Mesodermal cell (in vitro differentiated cells): ENCODE results near the gene ATP11A.
A peak's percentile ranks its signal among the peaks of the same experiment; 100 is the strongest.

ENCODE experiments used
- H3K27ac ChIP-seq: 2 replicates; pipeline ENCODE4 v1.7.0; 2013; ENCODE audit warnings: mild to moderate bottlenecking, low read depth, low read length, moderate library complexity; ENCODE audit not compliant: severe bottlenecking
- H3K36me3 ChIP-seq: 2 replicates; pipeline ENCODE4 v1.7.1; 2013; ENCODE audit warnings: mild to moderate bottlenecking, low read length, moderate library complexity; ENCODE audit not compliant: control insufficient read depth, insufficient read depth
- H3K4me1 ChIP-seq: one replicate; pipeline ENCODE4 v1.7.1; 2013; ENCODE audit warnings: mild to moderate bottlenecking, low read length; ENCODE audit not compliant: insufficient read depth, control insufficient read depth, poor library complexity, severe bottlenecking
- H3K4me3 ChIP-seq: 2 replicates; pipeline ENCODE4 v1.7.0; 2013; ENCODE audit warnings: low read length, control low read depth, mild to moderate bottlenecking; ENCODE audit not compliant: insufficient read depth, poor library complexity, severe bottlenecking; ENCODE audit errors: extremely low read depth
- H3K9me3 ChIP-seq: 2 replicates; pipeline ENCODE4 v1.7.1; 2013; ENCODE audit warnings: mild to moderate bottlenecking, low read length, moderate library complexity; ENCODE audit not compliant: control insufficient read depth
- WGBS, 2 experiments: methylation state at CpG; one replicate each; pipeline ENCODE4 v1.1.5; 2013; ENCODE audit warnings: missing lambda C conversion rate in 2 of 2; ENCODE audit not compliant: insufficient coverage in 2 of 2; 5-methylcytosine and 5-hydroxymethylcytosine counted together

The ATP11A gene

DNA sequence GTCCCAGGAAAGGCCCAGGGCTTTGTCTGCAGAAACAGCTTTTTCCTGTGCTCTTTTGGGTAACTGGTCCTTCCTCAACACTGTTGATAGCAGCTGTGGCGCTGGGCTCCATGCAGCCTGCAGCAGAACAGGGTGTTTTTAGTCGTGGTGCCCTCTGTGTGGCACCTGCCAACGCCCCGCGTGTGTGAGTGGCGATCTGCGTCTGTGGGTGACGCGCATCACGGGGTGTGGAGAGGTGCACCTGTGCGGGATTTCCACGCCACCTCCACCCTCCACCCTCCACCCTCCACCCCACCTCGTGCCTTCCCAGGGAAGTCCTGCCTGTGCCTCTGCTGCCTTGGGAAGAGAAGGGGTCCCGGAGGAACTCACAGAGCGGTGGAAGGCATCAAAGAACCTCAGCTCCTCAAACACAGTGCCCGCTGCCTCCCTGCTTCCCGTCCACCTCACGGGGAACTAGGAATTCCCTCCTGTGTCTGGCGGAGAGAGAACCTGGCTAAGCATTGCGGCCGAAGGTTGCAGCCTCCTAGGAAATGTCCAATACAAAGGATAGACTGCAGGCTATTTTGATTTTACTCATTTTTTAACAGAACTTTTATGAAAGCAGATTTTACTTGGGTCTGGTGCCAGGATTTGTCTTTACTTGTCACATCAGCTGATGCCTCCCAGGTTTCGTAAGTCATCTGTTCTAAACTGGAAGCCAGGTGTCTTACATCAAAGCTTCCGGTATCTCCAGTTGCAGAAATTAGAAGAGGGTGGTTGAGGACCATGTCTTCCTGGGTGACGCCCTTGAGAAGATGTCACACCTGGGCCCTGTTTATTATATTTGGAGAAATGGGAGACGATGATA is 84.0 kb downstream of the ATP11A start:
- Histone ChIP-seq H3K4me3 (no peak overlapping the region), H3K4me1 (peaks cover 26% of the 10 kb centered on the region), H3K27ac (no peak overlapping the region), H3K36me3 (peaks cover 8% of the 10 kb centered on the region), H3K9me3 (no peaks in the 10 kb centered on the region)
- 88 to 90% methylated on average over 5 to 13 of the region's 25 CpGs for WGBS, 2 experiments

DNA sequence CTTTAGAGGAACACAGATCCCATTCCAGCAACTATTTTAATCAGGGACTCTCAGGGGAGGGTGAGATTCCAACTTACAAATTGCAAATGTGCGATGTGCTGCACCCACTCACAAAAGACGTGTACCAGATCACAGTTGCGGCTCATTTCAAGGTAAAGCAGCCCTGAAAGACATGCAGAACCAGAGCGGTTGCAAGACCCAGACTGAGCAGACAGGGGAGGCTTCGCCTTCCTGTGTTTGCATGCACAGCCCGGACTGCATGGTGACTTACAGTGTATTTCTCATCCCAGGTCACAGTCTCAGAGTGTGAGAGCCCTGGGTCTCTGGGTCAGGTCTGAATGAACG is 84.6 kb downstream of the ATP11A start:
- Histone ChIP-seq H3K9me3 (no peaks in the 10 kb centered on the region), H3K4me1 (peaks cover 21% of the 10 kb centered on the region), H3K4me3 (no peak overlapping the region), H3K27ac (no peak overlapping the region), H3K36me3 (peaks cover 8% of the 10 kb centered on the region)
- 92 to 95% methylated on average over 6 to 7 of the region's 7 CpGs for WGBS, 2 experiments

DNA sequence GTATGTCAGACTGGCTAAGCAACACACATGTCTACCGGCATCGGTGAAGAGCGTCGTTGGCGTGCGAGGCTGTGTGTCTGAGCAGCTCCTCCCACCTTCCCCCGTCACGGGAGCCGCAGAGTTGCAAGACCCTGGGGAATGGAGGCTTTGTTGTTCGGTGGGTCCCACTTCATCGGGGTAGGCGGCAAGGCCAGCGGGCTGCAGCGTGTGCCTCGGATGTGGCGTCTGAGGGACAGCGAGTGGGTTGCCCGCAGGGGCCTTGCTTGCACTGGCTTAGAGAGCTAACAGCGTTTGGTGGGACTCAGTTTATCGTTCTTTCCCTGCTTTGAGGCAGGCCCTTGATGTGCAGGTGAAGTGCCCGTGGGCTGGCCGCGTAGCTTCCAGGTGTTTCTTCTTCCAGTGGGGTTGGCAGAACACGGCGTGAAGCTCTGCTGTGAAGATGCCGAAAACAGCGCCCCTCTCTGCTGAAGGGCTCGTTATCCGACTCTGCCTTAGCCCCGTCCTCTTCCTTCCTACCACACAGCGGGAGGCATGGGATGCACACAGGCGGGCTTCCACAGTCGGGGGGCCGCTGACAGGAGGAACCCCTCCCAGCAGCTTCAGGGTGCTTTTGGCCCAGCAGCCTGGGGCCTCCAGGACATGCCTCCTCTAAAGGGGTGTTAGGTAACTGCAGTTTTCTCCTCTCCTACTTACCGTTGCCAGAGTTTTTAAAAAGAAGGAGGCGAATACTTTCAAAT is 85.2 kb downstream of the ATP11A start:
- Histone ChIP-seq H3K27ac (no peak overlapping the region), H3K36me3 (peaks cover 6% of the 10 kb centered on the region), H3K4me3 (no peak overlapping the region), H3K4me1 (peaks cover 23% of the 10 kb centered on the region), H3K9me3 (no peaks in the 10 kb centered on the region)
- 92% methylated on average over 30 to 31 of the region's 36 CpGs for WGBS, 2 experiments

GRCh38 chr13:112775791-112776279 is 86.0 kb downstream of the ATP11A start:
- Histone ChIP-seq H3K4me1 (peaks cover 23% of the 10 kb centered on the region), H3K36me3 (peaks cover 3% of the 10 kb centered on the region), H3K4me3 (no peak overlapping the region), H3K27ac (peak overlapping the region; percentile 5), H3K9me3 (no peaks in the 10 kb centered on the region)
- WGBS, 2 experiments = 83% methylated on average over 24 of the region's 25 CpGs

- Histone ChIP-seq H3K9me3 (no peaks in the 10 kb centered on the region), H3K36me3 (peaks cover 3% of the 10 kb centered on the region), H3K4me3 (no peak overlapping the region), H3K4me1 (peaks cover 26% of the 10 kb centered on the region), H3K27ac (no peak overlapping the region)
- WGBS, 2 experiments = 93 to 97% methylated on average over 4 of the region's 9 CpGs
Measured at GRCh38 chr13:112776354-112776753, 86.5 kb downstream of the ATP11A start.

- WGBS, 2 experiments = 95% methylated on average over 10 to 11 of the region's 11 CpGs
- peaks cover 29% of the 10 kb centered on the region for H3K4me1 ChIP-seq
- peaks cover 3% of the 10 kb centered on the region for H3K36me3 ChIP-seq
- no peaks in the 10 kb centered on the region for H3K9me3 ChIP-seq
- H3K27ac ChIP-seq = no peak overlapping the region
- H3K4me3 ChIP-seq = no peak overlapping the region
Measured at GRCh38 chr13:112776971-112777370, 87.1 kb downstream of the ATP11A start.

DNA sequence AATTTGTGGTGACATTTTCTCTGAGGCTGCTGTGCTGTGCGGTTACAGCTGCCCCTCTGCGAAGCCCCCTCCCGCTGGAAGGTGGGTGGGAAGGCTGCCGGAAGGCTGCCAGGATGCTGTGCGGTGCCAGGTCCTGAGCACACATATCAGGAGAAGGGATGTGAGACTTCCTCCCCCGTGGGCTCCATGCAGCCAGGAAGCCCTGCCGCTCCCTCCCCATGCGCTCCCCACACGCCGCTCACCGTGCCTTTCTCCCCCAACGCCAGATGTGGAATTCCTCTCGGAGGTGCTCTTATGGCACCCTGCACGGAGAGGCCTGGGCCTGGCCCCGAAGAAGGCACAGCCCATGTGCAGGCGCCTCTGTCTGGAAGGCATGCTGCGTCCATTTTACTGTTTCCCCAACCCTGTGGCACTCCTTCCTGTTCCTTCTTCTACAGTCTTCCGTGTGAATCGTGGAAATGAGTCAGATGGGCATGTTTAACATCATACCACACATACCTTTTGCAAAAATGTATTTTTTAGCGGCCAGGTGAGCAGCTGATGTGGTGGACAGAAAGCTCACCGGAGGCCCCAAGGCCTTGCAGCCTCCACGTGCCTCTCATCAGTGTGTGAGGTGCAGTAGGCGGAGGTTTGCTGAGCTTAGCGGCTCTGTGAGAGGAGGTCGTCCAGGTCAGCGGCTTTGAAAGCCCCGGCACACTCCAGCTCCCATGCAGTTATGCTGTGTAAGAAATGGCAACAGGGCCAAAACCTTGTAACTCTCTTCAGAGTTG is 88.0 kb downstream of the ATP11A start:
- peaks cover 3% of the 10 kb centered on the region for H3K36me3 ChIP-seq
- 92 to 96% methylated on average over 24 to 26 of the region's 27 CpGs for WGBS, 2 experiments
- H3K4me3 ChIP-seq = no peak overlapping the region
- peaks cover 33% of the 10 kb centered on the region for H3K4me1 ChIP-seq
- H3K27ac ChIP-seq = no peak overlapping the region
- no peaks in the 10 kb centered on the region for H3K9me3 ChIP-seq

- H3K4me1 ChIP-seq = peaks cover 33% of the 10 kb centered on the region
- H3K27ac ChIP-seq = peak overlapping the region; percentile 59
- no peak overlapping the region for H3K4me3 ChIP-seq
- H3K9me3 ChIP-seq = no peaks in the 10 kb centered on the region
- 80 to 82% methylated on average over 22 of the region's 23 CpGs for WGBS, 2 experiments
- H3K36me3 ChIP-seq = peaks cover 7% of the 10 kb centered on the region
Measured at GRCh38 chr13:112779856-112780604, 90.2 kb downstream of the ATP11A start.

DNA sequence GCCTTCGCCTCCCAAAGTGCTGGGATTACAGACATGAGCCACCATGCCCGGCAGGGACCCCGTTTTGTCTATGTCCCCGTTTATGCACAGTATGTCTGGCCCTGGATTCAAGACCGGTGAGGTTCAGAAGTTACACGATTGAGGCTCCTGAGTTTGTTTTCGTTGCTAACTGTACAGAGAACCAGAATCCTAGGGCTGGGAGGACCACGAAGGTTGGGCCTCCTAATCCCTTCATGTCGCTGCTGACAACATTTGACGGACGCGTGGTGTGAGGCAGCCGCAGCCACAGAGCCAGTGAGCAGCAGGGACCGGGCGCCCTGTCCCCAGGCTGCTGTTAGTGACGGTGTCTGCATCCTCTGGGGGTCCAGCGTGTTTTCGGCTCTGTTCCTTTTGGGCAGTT is 91.4 kb downstream of the ATP11A start:
- Histone ChIP-seq H3K4me3 (no peak overlapping the region), H3K4me1 (peaks cover 27% of the 10 kb centered on the region), H3K36me3 (peaks cover 15% of the 10 kb centered on the region), H3K27ac (no peak overlapping the region), H3K9me3 (no peaks in the 10 kb centered on the region)
- WGBS, 2 experiments = 96 to 98% methylated on average over 11 to 18 of the region's 18 CpGs

DNA sequence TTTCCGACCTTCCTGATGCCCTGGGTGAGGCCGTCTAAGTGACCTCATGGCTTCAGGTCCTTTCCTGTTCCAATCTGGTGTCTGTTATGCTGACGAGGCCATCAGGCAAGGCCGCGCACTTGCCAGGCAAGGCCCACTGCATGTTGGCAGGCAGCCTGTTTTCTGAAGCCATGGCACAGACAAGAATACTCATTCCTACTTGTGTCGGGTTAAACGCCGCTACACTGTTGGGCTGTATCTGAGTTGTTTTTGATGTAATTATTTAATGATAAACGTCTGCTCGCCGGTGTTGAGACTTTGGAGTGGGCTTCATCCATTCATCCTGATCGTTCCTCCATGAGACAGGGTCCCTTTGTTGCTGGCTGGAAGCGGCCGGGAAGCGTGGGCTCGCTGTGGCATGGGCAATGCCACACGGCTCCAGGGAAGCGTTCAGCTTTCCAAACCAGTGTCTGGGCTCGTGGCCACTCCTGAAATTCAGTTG is 92.1 kb downstream of the ATP11A start:
- H3K36me3 ChIP-seq = peaks cover 19% of the 10 kb centered on the region
- H3K27ac ChIP-seq = no peak overlapping the region
- H3K4me1 ChIP-seq = peaks cover 26% of the 10 kb centered on the region
- no peak overlapping the region for H3K4me3 ChIP-seq
- WGBS, 2 experiments = 96 to 98% methylated on average over 13 to 19 of the region's 19 CpGs
- no peaks in the 10 kb centered on the region for H3K9me3 ChIP-seq
